Amniotic epithelial cell (primary cell): Measurements from ENCODE around the gene HNMT.

Source experiments
- DNase-seq: peaks from one replicate; pipeline ENCODE4 v3.0.0-alpha.2; 2010; ENCODE audit warnings: low read depth

Gene HNMT

GRCh38 chr2:138058427-138058826 lies 94.2 kb downstream of the HNMT start:
- no peak for DNase-seq

- peak; percentile 14 for DNase-seq
These were observed 95.4 kb downstream of the HNMT start for GRCh38 chr2:138059487-138060300.

- peak; percentile 85 for DNase-seq
These were observed 96.0 kb downstream of the HNMT start for GRCh38 chr2:138060301-138060635.

GRCh38 chr2:138061961-138062360 lies 97.7 kb downstream of the HNMT start:
- DNase-seq: no peak

GRCh38 chr2:138063181-138063580 lies 98.9 kb downstream of the HNMT start:
- DNase-seq: no peak
